Raji (cell line): ENCODE data around the gene ATP6V1C2.

ENCODE experiments used
- POLR2A ChIP-seq: IDR thresholded peaks from 2 replicates; pipeline ENCODE4 v1.6.1; 2011; ENCODE audit warnings: low read depth, low read length, control low read depth; ENCODE audit not compliant: insufficient read depth

The ATP6V1C2 gene, protein sequence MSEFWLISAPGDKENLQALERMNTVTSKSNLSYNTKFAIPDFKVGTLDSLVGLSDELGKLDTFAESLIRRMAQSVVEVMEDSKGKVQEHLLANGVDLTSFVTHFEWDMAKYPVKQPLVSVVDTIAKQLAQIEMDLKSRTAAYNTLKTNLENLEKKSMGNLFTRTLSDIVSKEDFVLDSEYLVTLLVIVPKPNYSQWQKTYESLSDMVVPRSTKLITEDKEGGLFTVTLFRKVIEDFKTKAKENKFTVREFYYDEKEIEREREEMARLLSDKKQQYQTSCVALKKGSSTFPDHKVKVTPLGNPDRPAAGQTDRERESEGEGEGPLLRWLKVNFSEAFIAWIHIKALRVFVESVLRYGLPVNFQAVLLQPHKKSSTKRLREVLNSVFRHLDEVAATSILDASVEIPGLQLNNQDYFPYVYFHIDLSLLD

GRCh38 chr2:10721396-10722251, at the start of gene ATP6V1C2:
Gene ATP6V1C2, plus strand, starts transcription at chr2:10721630. Its CDS starts 1,220 bp downstream, at chr2:10722850.
- TF ChIP-seq POLR2A = no peak

GRCh38 chr2:10675131-10675530, 46.3 kb upstream of the ATP6V1C2 start:
- TF ChIP-seq POLR2A = no peak

GRCh38 chr2:10678225-10678624, 43.2 kb upstream of the ATP6V1C2 start:
- TF ChIP-seq POLR2A = no peak

DNA sequence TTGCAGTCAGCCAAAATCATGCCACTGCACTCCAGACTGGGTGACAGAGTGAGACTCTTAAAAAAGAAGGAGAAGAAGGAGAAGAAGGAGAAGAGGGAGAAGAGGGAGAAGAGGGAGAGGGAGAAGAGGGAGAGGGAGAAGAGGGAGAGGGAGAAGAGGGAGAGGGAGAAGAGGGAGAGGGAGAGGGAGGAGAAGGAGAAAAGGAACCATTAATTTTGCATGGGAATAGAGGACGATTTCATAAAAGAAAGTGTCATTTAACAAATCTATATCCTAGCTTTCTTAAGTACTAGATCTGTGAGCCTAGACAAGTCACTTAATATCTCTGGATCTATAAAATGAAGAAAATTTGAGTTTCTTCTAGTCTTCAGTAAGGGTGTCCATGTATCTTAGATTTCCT, 41.2 kb upstream of the ATP6V1C2 start:
- no peak for TF ChIP-seq POLR2A

DNA sequence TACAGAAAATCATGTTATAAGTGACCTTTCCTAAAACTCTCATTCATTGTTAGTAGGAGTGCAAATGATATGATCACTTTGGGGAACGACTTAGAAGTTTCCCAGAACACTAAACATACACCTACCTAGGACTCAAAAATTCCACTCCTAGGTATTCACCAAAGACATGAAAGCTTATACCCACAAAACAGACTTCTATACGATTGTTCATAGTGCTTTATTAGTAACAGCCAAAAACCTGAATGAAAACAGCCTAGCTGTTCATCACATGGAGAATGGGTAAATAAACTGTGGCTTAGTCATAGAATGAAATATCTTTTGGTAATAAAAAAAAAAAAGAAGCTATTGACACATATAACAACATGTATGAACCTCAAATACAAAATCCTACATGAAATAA, 40.5 kb upstream of the ATP6V1C2 start:
- TF ChIP-seq POLR2A = no peak

DNA sequence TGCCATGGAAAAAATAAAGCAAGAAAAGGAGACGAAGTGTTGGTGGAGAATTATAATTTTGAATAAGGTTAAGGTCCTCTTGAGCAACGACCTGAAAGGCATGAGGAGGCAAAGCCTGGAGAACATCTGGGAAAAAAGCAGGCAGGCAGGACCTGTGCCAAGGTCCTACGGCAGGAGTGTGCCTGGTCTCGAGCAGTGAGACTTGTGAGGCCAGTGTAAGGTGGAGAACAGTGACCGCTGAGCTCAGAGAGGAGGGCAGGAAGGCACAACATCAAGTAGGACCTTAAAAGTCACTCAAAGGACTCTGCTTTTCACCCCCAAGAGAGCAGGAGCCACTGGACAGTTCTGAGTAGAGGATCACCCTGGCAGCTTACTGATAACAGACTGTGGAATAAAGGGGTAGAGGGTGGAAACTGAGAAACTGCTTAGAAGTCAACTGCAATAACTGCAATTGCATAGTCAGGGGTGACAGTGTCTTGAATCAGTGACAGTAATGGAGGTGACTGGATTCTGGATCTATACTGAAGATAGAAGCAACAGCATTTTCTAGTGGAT, 35.2 kb upstream of the ATP6V1C2 start:
- TF ChIP-seq POLR2A = no peak

DNA sequence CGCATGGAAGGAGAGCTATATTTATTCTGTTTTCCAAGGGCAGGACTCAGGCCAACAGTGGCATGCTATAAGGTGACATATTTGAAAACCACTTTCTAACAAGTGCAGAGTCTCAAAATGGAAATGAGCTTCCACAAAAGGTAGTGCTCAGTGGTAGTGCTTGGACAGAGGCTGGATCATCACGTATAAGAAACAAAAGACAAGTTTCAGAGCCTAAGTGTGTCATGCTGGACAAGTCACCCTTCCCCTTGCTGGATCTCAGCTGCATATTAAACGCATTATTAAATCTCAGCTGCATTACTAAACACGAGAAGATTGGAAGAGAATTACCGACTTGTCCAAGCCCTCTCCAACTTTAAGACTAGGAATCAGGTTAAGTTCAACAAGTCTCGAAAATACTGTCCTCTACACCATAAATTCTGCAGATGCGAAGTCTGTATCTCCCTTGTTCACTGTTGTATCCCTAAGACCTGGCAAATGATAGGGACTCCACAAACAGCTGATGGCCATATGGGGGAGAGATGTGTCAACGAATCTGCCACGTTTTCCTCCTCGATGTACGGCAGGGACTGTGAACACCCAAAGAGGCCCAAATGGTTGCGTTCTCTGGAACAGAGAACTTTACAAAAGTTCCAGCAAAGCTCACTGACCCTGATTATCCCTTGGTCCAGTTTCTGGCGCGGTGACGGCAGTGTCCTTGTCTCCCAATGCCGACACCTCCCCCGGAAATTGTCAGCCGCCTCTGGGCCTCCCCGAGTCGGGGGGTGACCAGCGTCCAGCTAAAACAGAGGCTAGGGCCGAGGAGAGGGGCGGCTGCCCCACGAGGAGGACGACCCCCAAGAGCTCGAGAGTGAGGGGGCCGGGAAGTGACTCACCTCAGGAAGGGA, 32.3 kb upstream of the ATP6V1C2 start:
- TF ChIP-seq POLR2A = no peak

DNA sequence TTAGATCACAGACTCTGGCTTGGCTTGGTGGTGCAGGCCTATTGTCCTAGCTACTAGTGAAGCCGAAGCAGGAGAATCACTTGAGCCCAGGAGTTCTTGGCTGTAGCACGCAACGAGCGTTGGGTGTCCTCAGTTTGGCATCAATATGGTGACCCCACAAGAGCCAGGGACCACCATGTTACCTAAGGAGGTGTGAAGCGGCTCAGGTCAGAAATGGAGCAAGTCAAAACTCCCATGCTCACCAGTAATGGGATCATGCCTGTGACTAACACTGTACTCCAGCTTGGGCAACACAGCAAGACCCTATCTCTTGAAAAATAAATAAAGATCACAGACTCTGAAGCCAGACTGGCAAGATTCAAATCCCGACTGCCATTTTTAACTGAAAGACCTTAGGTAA, 29.9 kb upstream of the ATP6V1C2 start:
- peak; percentile 45; the same call in 1 of the 2 replicates for TF ChIP-seq POLR2A

DNA sequence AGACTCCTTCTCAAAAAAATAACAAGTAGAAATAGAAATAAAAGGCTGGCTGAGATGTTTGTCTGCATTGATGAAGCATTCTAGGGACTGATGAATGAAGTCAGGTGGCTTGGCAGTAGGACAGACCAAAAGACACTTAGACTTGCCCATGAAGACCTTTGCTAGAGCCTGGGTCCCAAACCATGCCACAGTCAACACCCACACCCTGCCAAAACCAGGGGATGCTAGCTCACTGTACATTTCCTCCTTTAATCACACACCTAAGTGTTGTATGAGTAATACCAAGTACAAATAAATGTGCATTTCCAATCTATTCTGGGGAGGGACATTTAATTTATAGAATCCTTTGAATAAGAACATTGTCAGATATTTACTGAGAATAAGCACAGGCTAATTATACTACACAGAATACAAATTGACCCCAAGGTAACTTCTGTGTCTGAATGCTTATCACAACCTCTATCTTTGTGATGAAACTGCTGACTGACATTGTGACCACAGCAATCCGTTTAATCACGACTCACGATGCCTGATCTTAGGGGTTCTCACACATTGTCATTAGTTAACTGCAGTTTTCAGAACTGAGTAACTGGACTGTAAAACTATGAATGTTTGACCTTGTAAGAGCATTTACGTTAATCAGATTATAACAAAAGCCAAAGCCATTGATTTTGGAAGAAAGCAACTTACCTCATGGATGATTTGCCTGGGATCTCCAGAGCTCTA, 21.2 kb upstream of the ATP6V1C2 start:
- no peak for TF ChIP-seq POLR2A

DNA sequence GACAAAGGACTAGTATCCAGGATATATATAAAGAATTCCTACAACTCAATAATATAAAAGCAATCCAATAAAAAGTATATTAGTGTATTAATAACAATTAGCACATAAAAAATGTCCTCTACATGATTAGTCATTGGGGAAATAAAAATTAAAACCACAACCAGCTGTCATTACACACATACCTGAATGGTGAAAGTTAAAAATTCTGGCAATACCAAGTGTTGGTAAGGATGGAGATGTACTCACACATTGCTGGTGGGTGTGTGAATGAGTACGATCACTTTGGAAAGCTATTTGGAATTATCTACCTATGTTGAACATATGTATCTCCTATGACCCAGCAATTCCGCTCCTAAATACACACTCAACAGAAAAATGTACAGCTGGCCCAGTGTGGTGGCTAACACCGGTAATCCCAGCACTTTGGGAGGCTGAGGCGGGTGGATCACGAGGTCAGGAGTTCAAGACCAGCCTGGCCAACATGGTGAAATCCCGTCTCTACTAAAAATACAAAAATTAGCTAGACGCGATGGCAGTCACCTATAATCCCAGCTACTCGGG, 17.3 kb upstream of the ATP6V1C2 start:
- no peak for TF ChIP-seq POLR2A

DNA sequence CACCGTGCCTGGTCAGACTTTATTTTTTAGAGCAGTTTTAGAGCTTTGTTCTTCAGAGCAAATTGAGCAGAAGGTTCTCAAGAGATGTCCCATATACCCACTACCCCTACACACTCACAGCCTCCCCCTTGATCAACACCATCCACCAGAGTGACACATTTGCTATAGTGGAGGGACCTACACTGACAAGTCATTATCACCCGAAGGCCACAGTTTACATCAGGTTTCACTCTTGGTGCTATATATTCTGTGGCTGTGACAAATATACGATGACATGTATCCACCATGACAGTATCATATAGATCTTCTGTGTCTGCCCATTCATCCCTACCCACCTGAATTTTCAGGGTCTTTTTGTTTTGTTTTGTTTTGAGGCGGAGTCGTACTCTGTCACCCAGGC, 15.4 kb upstream of the ATP6V1C2 start:
- TF ChIP-seq POLR2A = no peak

DNA sequence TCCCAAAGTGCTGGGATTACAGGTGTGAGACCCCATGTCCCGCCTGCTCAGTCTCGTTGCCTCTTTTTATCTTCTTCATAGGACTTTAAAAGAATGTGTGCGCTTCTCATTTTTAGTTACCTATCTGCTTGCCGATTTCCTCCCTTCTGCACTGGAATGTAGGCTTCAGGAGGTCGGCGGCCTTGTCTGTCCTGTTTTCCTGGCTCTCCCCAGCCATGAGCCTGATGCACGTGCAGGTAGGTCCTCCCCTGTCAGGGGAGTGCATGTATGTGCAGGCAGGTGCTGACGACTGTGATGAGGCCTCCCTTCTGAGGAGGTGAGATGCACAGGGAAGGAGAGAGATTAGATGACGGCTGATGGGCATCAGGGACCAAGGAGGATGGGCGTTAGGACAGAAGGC, 13.6 kb upstream of the ATP6V1C2 start:
- TF ChIP-seq POLR2A = no peak

GRCh38 chr2:10709290-10709939, 12.0 kb upstream of the ATP6V1C2 start:
- no peak for TF ChIP-seq POLR2A

- no peak for TF ChIP-seq POLR2A
Observed at GRCh38 chr2:10712185-10712809, 9.1 kb upstream of the ATP6V1C2 start.
